H9 (cell line): Measurements from ENCODE around the gene LTA4H. TPM values are rescaled to one million over a fixed set of nuclear protein-coding genes. Genes with fewer than 3 reads are reported as not detected.

Experiments used
- DNase-seq: peaks from one replicate; pipeline ENCODE4 v3.0.0-alpha.2; 2017
- H2AFZ ChIP-seq: one replicate; pipeline ENCODE4 v1.6.1; 2013; ENCODE audit warnings: mild to moderate bottlenecking, low read length, control low read depth, moderate library complexity
- H2AK5ac ChIP-seq: 2 replicates; pipeline ENCODE4 v1.6.1; 2013; ENCODE audit warnings: low read length, control low read depth, mixed read lengths; ENCODE audit not compliant: insufficient read length
- H2BK120ac ChIP-seq: one replicate; pipeline ENCODE4 v1.6.1; 2013; ENCODE audit warnings: low read depth, mild to moderate bottlenecking, low read length, control low read depth, inconsistent platforms; ENCODE audit not compliant: poor library complexity, severe bottlenecking
- H2BK12ac ChIP-seq: 2 replicates; pipeline ENCODE4 v1.6.1; 2013; ENCODE audit warnings: low read length, control low read depth, mixed read lengths, low read depth; ENCODE audit not compliant: insufficient read length
- H2BK15ac ChIP-seq: 2 replicates; pipeline ENCODE4 v1.6.1; 2013; ENCODE audit warnings: low read depth, low read length, control low read depth
- H2BK20ac ChIP-seq: one replicate; pipeline ENCODE4 v1.6.1; 2013; ENCODE audit warnings: low read depth, mild to moderate bottlenecking, low read length, control low read depth, inconsistent platforms; ENCODE audit not compliant: poor library complexity, severe bottlenecking
- H2BK5ac ChIP-seq: 2 replicates; pipeline ENCODE4 v1.6.1; 2013; ENCODE audit warnings: low read length, control low read depth, mixed read lengths; ENCODE audit not compliant: insufficient read length
- H3K14ac ChIP-seq: 2 replicates; pipeline ENCODE4 v1.6.1; 2013; ENCODE audit warnings: low read length, control low read depth; ENCODE audit not compliant: insufficient read depth
- H3K18ac ChIP-seq: 2 replicates; pipeline ENCODE4 v1.6.1; 2013; ENCODE audit warnings: low read depth, mild to moderate bottlenecking, mixed read lengths, low read length, control low read depth; ENCODE audit not compliant: insufficient read length
- H3K23ac ChIP-seq: 2 replicates; pipeline ENCODE4 v1.6.1; 2013; ENCODE audit warnings: low read length, control low read depth, mixed read lengths, low read depth; ENCODE audit not compliant: insufficient read length
- H3K23me2 ChIP-seq: 2 replicates; pipeline ENCODE4 v1.6.1; 2013; ENCODE audit warnings: low read depth, mild to moderate bottlenecking, mixed read lengths, low read length, control low read depth; ENCODE audit not compliant: insufficient read length, poor library complexity, severe bottlenecking
- H3K27ac ChIP-seq: 2 replicates; pipeline ENCODE4 v1.5.1; 2013; ENCODE audit warnings: low read length, control low read depth, mixed read lengths, low read depth; ENCODE audit not compliant: insufficient read length
- H3K27me3 ChIP-seq: 2 replicates; pipeline ENCODE4 v1.6.1; 2013; ENCODE audit warnings: low read length, control low read depth, inconsistent platforms; ENCODE audit not compliant: insufficient read depth
- H3K4ac ChIP-seq: 2 replicates; pipeline ENCODE4 v1.6.1; 2013; ENCODE audit warnings: low read depth, mild to moderate bottlenecking, control low read depth, inconsistent platforms, low read length, moderate library complexity
- H3K4me1 ChIP-seq: 2 replicates; pipeline ENCODE4 v1.6.1; 2013; ENCODE audit warnings: low read length, control low read depth, inconsistent platforms; ENCODE audit not compliant: insufficient read depth
- H3K4me2 ChIP-seq: 2 replicates; pipeline ENCODE4 v1.6.1; 2013; ENCODE audit warnings: low read length, control low read depth, mixed read lengths; ENCODE audit not compliant: insufficient read length, insufficient read depth
- H3K56ac ChIP-seq: 2 replicates; pipeline ENCODE4 v1.6.1; 2013; ENCODE audit warnings: low read depth, mild to moderate bottlenecking, mixed read lengths, low read length, control low read depth; ENCODE audit not compliant: insufficient read length
- H3K79me1 ChIP-seq: 2 replicates; pipeline ENCODE4 v1.6.1; 2013; ENCODE audit warnings: low read depth, mild to moderate bottlenecking, moderate library complexity, low read length, control low read depth, inconsistent platforms; ENCODE audit not compliant: insufficient read depth, poor library complexity, severe bottlenecking
- H3K79me2 ChIP-seq: 2 replicates; pipeline ENCODE4 v1.6.1; 2013; ENCODE audit warnings: low read length, control low read depth, inconsistent platforms; ENCODE audit not compliant: insufficient read depth
- H3K9ac ChIP-seq: 2 replicates; pipeline ENCODE4 v1.6.1; 2013; ENCODE audit warnings: low read length, control low read depth, mixed read lengths; ENCODE audit not compliant: insufficient read length; ENCODE audit errors: extremely low read depth
- H3K9me3 ChIP-seq: one replicate; pipeline ENCODE4 v1.6.1; 2013; ENCODE audit warnings: low read depth, low read length, inconsistent platforms; ENCODE audit not compliant: control insufficient read depth
- H3T11ph ChIP-seq: one replicate; pipeline ENCODE4 v1.6.1; 2013; ENCODE audit warnings: mild to moderate bottlenecking, low read length, control low read depth, inconsistent platforms
- H4K20me1 ChIP-seq: one replicate; pipeline ENCODE4 v1.6.1; 2013; ENCODE audit not compliant: control insufficient read depth, insufficient read length, insufficient read depth
- H4K5ac ChIP-seq: 2 replicates; pipeline ENCODE4 v1.6.1; 2013; ENCODE audit warnings: low read depth, mild to moderate bottlenecking, mixed read lengths, low read length, control low read depth; ENCODE audit not compliant: insufficient read length
- H4K8ac ChIP-seq: replicated peaks from 2 replicates; pipeline ENCODE4 v1.6.1; 2013; ENCODE audit warnings: low read length, control low read depth, mixed read lengths, low read depth; ENCODE audit not compliant: insufficient read length
- H4K91ac ChIP-seq: 2 replicates; pipeline ENCODE4 v1.6.1; 2013; ENCODE audit warnings: low read depth, mild to moderate bottlenecking, moderate library complexity, mixed read lengths, low read length, control low read depth; ENCODE audit not compliant: insufficient read length
- H3K27ac Mint-ChIP-seq, 3 experiments: 2 replicates in 2 of 3; 3 replicates in 1 of 3; pipeline ENCODE4 v1.8.0; 2020 to 2021; ENCODE audit warnings: mixed read lengths in 3 of 3, mild to moderate bottlenecking in 1 of 3, moderate library complexity in 1 of 3
- H3K27me3 Mint-ChIP-seq: 2 replicates; pipeline ENCODE4 v1.8.0; 2021; ENCODE audit warnings: low read depth, mild to moderate bottlenecking, moderate library complexity, mixed read lengths
- H3K36me3 Mint-ChIP-seq, 3 experiments: 2 replicates in 2 of 3; 3 replicates in 1 of 3; pipeline ENCODE4 v1.8.0; 2020 to 2021; ENCODE audit warnings: low read depth in 3 of 3, mixed read lengths in 3 of 3; ENCODE audit not compliant: insufficient read depth in 1 of 3
- H3K4me1 Mint-ChIP-seq, 2 experiments: 2 replicates each; pipeline ENCODE4 v1.8.0; 2020; ENCODE audit warnings: mixed read lengths in 2 of 2
- H3K4me3 Mint-ChIP-seq, 2 experiments: 2 replicates in 1 of 2; 3 replicates in 1 of 2; pipeline ENCODE4 v1.8.0; 2020 to 2021; ENCODE audit warnings: mild to moderate bottlenecking in 2 of 2, mixed read lengths in 2 of 2, moderate library complexity in 1 of 2
- H3K9me3 Mint-ChIP-seq, 2 experiments: 2 replicates in 1 of 2; 3 replicates in 1 of 2; pipeline ENCODE4 v1.8.0; 2020; ENCODE audit warnings: mild to moderate bottlenecking in 2 of 2, mixed read lengths in 2 of 2, moderate library complexity in 1 of 2
- WGBS: extraction: QIAGEN DNeasy Blood & Tissue Kit; methylation state at CpG from one replicate; pipeline ENCODE4 v1.1.7; 2013; ENCODE audit warnings: missing lambda C conversion rate, low lambda C conversion rate, mixed read lengths; ENCODE audit not compliant: insufficient read length; ENCODE audit errors: extremely low coverage; 5-methylcytosine and 5-hydroxymethylcytosine counted together
- total RNA-seq: library from RNA; stranded (reverse); gene quantifications from 2 replicates; pipeline ENCODE4 v1.2.1, GENCODE V29; 2021
- TF ChIP-seq, protein P1 (sequence below): fragments of 200-600 bp; sonication (generic); conservative IDR thresholded peaks from 3 replicates; pipeline ENCODE4 v1.8.0; 2021; ENCODE audit warnings: antibody characterized with exemption, mild to moderate bottlenecking

The LTA4H gene
- total RNA-seq, 1 experiment from 2014 or later = 144 TPM

DNA sequence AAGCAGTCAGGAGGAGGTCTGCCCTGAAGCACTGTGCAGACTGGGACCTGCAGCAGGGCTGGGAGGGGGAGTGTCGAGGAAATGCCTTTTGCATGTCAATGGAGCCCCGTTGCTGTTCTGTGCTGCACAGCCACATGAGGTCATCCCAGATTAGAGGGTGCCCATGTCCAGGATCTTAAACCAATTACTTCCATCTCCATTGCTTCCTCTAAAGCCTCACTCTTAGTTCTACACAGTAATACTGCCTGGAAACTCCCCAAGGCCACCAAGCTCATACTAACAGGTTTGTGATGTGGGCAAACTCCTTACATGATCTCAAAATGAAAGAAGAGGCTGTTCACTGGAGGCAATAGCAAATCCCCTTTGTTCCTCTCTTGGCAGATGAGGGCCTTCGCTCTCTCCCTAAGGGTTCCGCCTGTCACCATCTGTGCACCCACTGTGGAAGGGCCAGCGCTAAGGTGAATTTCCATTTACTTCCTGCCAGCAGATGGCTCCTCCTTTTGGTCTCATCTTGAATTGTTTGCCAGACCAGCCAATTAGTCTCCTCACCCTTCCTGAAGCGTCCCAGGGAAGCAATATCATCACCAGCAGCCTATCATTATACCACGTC is 35.4 kb upstream of the LTA4H start:
- Histone ChIP-seq H3K9ac (no peak overlapping the region), H2BK12ac (no peak overlapping the region), H2BK15ac (no peak overlapping the region), H4K20me1 (no peaks in the 10 kb centered on the region), H3K23me2 (no peaks in the 10 kb centered on the region), H3K4me1 (no peaks in the 10 kb centered on the region; the same call in 1 of the 2 replicates), H3K27ac (no peak overlapping the region), H3K4ac (no peak overlapping the region), H3K9me3 (no peaks in the 10 kb centered on the region), H4K8ac (no peak overlapping the region), H3K4me2 (peak overlapping the region; percentile 14), H3K27me3 (no peaks in the 10 kb centered on the region), H2BK20ac (no peak overlapping the region), H2AFZ (no peak overlapping the region), H3T11ph (no peak overlapping the region), H2AK5ac (no peak overlapping the region), H3K79me2 (no peaks in the 10 kb centered on the region), H3K23ac (no peak overlapping the region), H4K5ac (no peak overlapping the region), H2BK120ac (no peak overlapping the region), H4K91ac (no peak overlapping the region), H3K18ac (no peak overlapping the region), H3K14ac (no peak overlapping the region), H3K79me1 (no peaks in the 10 kb centered on the region), H2BK5ac (no peak overlapping the region), H3K56ac (no peak overlapping the region)
- H3K27me3 Mint-ChIP-seq = peaks cover 2% of the 10 kb centered on the region
- peak overlapping the region in 2 of 3 experiments; percentile 3 to 66; a peak in 2 of 7 replicates for H3K27ac Mint-ChIP-seq
- WGBS = no CpG with 5 or more reads among the region's 7 CpGs
- H3K9me3 Mint-ChIP-seq = peaks cover 2 to 5% of the 10 kb centered on the region in 2 experiments; a peak in 1 of 5 replicates
- peak; percentile 68 for DNase-seq
- no peaks in the 10 kb centered on the region for H3K36me3 Mint-ChIP-seq
- peaks cover 24 to 30% of the 10 kb centered on the region in 2 experiments for H3K4me1 Mint-ChIP-seq
- peak overlapping the region in 1 of 2 experiments; percentile 44; a peak in 2 of 5 replicates for H3K4me3 Mint-ChIP-seq
- TF ChIP-seq, protein P1, sequence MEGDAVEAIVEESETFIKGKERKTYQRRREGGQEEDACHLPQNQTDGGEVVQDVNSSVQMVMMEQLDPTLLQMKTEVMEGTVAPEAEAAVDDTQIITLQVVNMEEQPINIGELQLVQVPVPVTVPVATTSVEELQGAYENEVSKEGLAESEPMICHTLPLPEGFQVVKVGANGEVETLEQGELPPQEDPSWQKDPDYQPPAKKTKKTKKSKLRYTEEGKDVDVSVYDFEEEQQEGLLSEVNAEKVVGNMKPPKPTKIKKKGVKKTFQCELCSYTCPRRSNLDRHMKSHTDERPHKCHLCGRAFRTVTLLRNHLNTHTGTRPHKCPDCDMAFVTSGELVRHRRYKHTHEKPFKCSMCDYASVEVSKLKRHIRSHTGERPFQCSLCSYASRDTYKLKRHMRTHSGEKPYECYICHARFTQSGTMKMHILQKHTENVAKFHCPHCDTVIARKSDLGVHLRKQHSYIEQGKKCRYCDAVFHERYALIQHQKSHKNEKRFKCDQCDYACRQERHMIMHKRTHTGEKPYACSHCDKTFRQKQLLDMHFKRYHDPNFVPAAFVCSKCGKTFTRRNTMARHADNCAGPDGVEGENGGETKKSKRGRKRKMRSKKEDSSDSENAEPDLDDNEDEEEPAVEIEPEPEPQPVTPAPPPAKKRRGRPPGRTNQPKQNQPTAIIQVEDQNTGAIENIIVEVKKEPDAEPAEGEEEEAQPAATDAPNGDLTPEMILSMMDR = peak; percentile 52; the same call in 2 of the 3 replicates
